HepG2 (cell line): ENCODE measurements around the gene MGMT.

ENCODE experiments used
- ATF7 ChIP-seq, 2 experiments: fragments of 450-650 bp in 1 of 2; sonication (generic) in 1 of 2; formaldehyde crosslinking in 1 of 2; IDR thresholded peaks; 2 replicates each; pipeline versions ENCODE4 v1.4.0 to v1.6.1; 2016 to 2020; ENCODE audit warnings: antibody characterized with exemption in 1 of 2, mild to moderate bottlenecking in 1 of 2, missing genetic modification reagents in 1 of 2
- CTCF ChIP-seq: sonication (generic); formaldehyde crosslinking; IDR thresholded peaks from 2 replicates; pipeline ENCODE4 v1.5.0; 2020; ENCODE audit warnings: mild to moderate bottlenecking, missing genetic modification reagents, moderate library complexity
- DMAP1 ChIP-seq: IDR thresholded peaks from 2 replicates; pipeline ENCODE4 v1.6.1; 2016
- FOXO1 ChIP-seq: sonication (generic); formaldehyde crosslinking; IDR thresholded peaks from 2 replicates; pipeline ENCODE4 v1.4.0; 2020; ENCODE audit warnings: missing genetic modification reagents
- HNF4A ChIP-seq: sonication (generic); formaldehyde crosslinking; IDR thresholded peaks from 2 replicates; pipeline ENCODE4 v1.4.0; 2020; ENCODE audit warnings: missing genetic modification reagents
- NFE2 ChIP-seq: sonication (generic); formaldehyde crosslinking; IDR thresholded peaks from 2 replicates; pipeline ENCODE4 v1.4.0; 2020; ENCODE audit warnings: missing genetic modification reagents
- POLR2AphosphoS5 ChIP-seq: IDR thresholded peaks from 2 replicates; pipeline ENCODE4 v1.6.1; 2012; ENCODE audit warnings: low read depth, low read length
- SALL1 ChIP-seq: sonication (generic); formaldehyde crosslinking; IDR thresholded peaks from 2 replicates; pipeline ENCODE4 v1.8.0; 2022; ENCODE audit warnings: mild to moderate bottlenecking, missing genetic modification reagents
- TCF12 ChIP-seq, 2 experiments: fragments of 450-650 bp in 1 of 2; sonication (generic) in 1 of 2; formaldehyde crosslinking in 1 of 2; IDR thresholded peaks; 2 replicates each; pipeline versions ENCODE4 v1.6.1 to v1.8.0; 2017 to 2022; ENCODE audit warnings: antibody characterized with exemption in 1 of 2, mild to moderate bottlenecking in 1 of 2, missing genetic modification reagents in 1 of 2, moderate library complexity in 1 of 2
- ZBTB43 ChIP-seq: sonication (generic); formaldehyde crosslinking; conservative IDR thresholded peaks from 2 replicates; pipeline ENCODE4 v1.4.0; 2020; ENCODE audit warnings: missing genetic modification reagents
- ZNF552 ChIP-seq: sonication (generic); formaldehyde crosslinking; IDR thresholded peaks from 2 replicates; pipeline ENCODE4 v1.9.0; 2022; ENCODE audit warnings: missing genetic modification reagents, mild to moderate bottlenecking, borderline replicate concordance
- ZSCAN30 ChIP-seq: sonication (generic); formaldehyde crosslinking; IDR thresholded peaks from 2 replicates; pipeline ENCODE4 v1.5.0; 2020; ENCODE audit warnings: mild to moderate bottlenecking, missing genetic modification reagents

GRCh38 chr10:129442866-129443265 lies 24.2 kb upstream of the MGMT start:
- TF ChIP-seq TCF12 (IDR thresholded peaks at IDR 0.05) (no peak), TCF12 (CRISPR knock-in tag; IDR thresholded peaks at IDR 0.05) (no peak), CTCF (CRISPR knock-in tag) (no peak), FOXO1 (CRISPR knock-in tag) (no peak), NFE2 (no peak), ZBTB43 (CRISPR knock-in tag) (no peak), DMAP1 (CRISPR knock-in tag) (no peak), ATF7 (IDR thresholded peaks at IDR 0.05) (no peak), ATF7 (CRISPR knock-in tag; IDR thresholded peaks at IDR 0.05) (no peak), ZSCAN30 (no peak), ZNF552 (no peak), POLR2AphosphoS5 (no peak), SALL1 (CRISPR knock-in tag) (no peak), HNF4A (CRISPR knock-in tag) (no peak)
